HG03159 (cell line): ENCODE measurements around the gene CCDC7.
"Not testable (repeated sequence)": the region's sequence is repeated elsewhere in the genome, so short reads cannot be mapped to it uniquely, and the experiment has no call there.

Experiments used
- ATAC-seq: cut with Tn5 transposase; IDR thresholded peaks from one replicate; pipeline ENCODE4 v1.9.1; 2021; ENCODE audit warnings: mild to moderate bottlenecking, moderate library complexity; ENCODE audit not compliant: unreplicated experiment

The CCDC7 gene

DNA sequence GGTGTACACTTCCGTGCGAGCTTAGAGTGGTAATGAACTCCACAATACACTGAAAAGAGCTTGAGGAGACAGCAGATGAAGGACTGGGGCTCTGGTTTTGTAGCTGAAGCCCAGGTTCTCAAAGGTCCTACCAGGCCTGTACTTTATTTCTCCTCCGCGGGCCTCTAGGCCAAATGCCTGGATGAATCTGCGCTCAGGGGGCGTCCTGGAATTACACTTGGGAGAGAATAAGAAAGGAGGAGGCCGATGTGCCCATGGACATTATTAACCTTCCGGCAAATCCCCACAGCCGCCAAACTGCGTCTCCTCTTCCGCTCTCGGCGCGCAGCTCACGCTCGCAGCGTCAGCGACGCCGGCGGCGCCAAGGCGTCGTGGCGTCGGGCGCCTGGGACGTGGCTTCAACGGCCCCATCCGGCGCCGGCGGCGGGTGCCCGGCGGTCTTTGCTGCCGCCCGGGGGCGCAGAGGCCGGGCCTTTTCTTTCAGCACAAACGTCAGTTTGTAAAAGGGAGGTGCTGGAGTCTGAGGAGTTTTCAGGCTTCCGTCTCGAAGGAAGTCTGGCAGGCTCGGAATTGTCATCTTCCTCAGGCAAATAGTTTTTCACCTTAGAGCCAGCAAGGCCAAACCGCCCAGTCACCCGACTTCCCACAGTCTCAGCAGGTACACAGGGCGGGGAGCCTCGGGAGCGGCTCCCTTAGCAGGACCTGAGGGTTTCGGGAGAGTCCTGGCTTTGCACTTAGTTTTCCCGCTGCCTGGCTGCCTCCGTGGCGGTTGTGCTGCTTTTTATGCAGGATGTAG, at the start of gene CCDC7:
Gene CCDC7 (plus strand): TSS at position 401 of the 796 bp plus-strand sequence. CDS start 5,503 bp downstream, outside the sequence.
- peak; percentile 97 for ATAC-seq

DNA sequence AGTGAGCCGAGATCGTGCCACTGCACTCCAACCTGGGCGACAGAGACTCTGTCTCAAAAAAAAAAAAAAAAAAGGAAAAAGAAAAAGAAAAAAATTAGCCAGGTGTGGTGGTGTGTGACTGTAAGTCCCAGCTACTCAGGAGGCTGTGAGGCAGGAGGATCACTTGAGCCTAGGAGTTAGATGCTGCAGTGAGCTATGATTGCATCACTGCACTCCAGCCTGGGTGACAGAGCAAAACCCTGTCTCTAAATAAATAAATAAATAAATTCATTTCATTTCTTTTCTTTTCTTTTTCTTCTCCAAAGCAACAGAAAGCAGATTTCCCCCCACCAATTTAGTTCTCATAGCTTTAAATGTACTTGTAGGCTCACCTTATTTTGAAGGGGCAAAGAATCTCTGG, 48.8 kb upstream of the CCDC7 start:
- ATAC-seq, result not testable (repeated sequence)

DNA sequence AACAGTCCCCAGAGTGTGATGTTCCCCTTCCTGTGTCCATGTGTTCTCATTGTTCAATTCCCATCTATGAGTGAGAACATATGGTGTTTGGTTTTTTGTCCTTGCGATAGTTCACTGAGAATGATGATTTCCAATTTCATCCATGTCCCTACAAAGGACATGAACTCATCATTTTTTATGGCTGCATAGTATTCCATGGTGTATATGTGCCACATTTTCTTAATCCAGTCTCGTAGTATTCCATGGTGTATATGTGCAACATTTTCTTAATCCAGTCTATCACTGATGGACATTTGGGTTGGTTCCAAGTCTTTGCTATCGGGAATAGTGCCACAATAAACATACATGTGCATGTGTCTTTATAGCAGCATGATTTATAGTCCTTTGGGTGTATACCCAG, 46.2 kb upstream of the CCDC7 start:
- not testable (repeated sequence) for ATAC-seq

DNA sequence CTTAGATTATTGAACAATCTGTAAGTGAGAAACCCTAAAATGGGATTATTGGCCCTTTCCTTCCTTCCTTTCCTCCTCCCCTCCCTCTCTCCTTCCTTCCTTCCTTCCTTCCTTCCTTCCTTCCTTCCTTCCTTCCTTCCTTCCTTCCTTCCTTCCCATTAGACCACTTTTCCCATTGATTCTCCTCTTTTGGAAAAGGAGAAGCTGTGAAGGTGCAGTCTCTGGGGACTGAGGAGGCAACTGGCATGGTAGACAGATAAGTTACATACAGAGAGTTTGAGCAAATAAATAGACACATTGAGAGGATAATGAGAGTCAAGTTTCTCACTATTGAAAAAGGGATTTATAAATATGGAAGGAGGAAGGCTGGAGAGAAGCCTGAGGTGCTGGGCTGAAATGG, 45.0 kb upstream of the CCDC7 start:
- ATAC-seq, result no peak

DNA sequence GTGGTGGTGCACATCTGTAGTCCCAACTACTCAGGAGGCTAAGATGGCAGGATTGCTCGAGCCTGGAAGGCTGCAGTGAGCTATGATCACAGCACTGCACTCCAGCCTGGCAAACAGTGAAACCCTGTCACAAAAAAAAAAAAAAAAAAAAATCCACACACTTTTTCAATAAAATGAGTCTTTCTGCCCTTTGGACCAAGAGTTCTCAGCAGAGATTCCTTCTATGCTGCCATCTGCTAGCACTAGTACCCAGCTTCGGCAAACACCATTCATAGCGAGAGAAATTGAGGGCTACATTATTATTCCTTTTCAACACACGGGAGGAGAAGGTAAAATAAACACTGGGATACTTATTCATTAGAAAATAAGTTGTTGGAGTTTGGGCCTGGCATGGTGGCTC, 43.4 kb upstream of the CCDC7 start:
- no peak for ATAC-seq

DNA sequence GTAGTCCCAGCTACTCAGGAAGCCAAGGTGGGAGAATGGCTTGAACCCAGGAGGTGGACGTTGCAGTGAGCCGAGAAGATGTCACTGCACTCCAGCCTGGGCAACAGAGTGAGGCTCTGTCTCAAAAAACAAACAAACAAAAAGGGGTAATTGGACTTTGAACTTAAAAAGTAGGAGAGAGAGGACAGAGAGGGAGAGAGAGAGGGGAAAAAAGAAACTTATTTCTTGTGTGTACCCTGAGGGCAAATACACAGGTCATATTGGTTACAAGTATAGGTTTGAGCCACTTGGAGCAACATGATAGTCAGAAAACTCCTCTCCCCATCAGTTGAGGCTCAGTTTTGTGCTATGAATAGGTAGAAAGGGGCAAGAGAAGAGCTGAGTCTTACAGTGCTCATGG, 42.8 kb upstream of the CCDC7 start:
- ATAC-seq, result no peak

DNA sequence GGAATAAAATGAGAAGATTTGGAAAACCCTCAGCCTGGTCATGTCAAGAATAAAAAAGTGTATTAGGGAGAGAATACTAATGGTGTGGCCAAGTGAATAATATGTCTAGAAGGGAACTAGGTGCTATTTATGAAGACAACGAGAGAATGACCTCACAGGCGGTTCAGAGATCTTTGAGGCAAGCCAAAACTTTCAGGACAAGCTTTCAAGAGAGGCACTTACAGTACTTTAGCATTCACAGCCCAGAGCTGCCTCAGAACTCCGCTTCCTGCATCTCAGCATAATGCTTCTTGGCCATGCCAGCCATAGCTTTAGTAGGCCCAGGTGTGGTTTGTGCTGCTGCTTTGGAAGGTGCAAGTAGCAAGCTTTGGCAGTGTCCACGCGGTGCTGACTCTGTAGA, 37.2 kb upstream of the CCDC7 start:
- ATAC-seq, result no peak

DNA sequence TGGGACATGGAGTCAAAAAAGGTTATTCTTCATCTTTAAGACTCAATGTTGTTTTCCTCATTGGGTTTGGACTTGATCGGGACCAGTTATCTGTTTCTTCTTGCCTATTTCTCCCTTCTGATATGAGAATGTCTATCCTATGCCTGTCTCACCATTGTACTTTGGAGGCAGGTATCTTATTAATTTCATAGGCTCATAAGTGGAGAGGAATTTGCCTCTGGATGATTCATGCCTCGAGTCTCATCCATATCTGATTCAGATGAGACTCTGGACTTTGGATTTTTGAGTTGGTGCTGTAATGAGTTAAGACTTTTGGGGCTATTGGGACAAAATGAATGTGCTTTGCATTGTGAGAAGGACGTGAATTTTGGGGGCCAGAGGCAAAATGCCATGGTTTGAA, 36.2 kb upstream of the CCDC7 start:
- no peak for ATAC-seq

DNA sequence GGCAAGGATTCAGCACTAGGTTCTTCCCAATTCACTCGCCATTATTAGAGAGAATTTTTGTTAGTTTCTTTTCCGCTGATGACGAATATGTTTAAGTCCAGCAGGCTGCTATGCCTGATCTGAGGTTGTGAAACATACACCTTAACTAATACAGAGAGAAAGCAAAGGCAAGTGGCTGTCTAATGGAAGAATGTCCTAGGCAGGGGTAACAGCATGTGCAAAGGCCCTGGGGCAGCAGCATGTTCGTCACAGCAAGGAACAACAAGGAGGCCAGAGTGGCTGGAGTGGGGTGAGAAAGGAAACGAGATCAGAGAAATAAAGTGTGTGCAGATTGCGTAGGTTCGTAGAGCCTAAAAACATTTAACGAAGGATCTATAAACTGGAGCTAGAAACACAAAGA, 35.4 kb upstream of the CCDC7 start:
- ATAC-seq, result no peak

DNA sequence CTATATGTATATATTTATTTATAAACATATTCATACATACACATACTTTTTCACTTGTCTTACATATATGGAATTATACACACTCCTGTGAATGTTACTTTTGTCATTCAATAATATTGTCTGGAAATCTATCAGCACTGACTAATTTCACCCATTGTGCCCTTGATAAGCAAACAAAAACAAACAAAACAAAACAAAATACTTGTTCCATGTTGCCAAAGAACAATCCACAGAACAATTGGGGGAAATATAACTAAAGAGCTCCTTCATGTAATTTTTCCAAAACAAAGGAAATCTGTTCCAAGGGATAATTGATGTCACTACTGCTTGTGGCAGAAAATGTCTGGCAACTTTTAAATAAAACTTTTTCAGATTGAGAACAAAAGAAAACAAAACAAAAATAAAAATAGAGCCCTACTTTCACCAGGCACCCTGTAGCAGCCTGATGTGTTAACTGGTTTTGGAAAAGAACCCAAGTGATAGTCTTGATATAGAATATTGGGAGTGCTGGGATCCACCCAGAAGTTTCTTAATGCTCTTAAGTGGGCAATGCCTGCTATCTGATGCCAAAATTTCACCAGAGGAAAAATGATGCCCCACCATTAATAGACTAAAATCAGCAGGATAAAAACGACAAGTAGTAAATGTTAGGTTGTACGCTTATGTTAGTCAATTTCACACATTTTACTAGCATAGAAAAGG, 34.0 kb upstream of the CCDC7 start:
- no peak for ATAC-seq

DNA sequence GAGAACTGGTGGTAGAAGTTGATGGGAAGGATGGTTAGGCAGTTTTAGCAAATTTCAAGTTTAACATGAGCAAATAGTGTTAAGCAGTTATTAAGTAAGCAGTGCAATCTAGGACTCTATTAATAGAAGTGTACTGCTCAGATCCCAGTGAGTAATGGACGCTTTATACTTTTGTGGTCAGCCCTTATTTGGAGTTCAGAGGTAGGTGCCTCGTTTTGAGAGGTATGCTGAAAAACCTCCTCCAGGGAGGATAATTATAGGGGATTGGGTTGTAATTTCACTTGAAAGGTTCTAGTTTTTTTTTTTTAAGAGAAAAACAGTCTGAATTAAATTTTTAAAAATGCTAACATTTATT, 33.5 kb upstream of the CCDC7 start:
- ATAC-seq, result no peak

DNA sequence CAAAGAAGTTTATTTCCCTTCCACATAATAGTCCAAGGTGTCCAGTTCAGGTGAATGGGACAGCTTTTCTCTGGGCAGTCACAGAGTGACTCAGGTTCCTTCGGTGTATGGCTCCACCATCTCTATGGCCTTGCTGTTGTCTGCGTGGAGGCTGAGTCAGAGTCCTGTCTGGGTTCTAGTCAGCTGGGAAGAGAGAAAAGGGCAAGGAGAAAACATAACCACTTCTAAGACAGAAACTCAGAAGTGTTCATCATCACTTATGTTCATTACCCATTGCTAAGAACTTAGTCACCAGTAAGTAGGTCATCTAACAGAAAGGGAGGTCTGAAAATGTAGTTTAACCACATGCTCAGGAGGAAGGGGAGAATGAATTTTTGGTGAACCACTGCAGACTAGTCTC, 32.4 kb upstream of the CCDC7 start:
- no peak for ATAC-seq

DNA sequence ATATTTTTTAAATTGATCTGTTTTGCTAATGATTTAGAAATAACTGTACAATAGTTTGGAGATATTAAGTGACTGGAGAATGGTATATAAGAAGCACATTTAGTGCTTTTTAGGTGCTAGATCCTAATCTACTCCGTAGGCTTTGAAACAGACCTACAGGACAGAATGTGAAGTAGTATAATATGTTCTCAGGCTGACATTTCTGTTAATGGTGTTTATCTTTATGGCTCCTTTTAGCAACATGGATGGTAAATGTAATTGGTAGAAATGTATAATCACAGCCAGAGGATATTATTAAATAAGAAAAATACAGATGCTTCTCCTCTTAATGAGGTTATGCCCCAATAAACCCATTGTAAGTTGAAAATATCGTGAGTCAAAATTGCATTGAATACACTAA, 30.6 kb upstream of the CCDC7 start:
- ATAC-seq, result no peak

DNA sequence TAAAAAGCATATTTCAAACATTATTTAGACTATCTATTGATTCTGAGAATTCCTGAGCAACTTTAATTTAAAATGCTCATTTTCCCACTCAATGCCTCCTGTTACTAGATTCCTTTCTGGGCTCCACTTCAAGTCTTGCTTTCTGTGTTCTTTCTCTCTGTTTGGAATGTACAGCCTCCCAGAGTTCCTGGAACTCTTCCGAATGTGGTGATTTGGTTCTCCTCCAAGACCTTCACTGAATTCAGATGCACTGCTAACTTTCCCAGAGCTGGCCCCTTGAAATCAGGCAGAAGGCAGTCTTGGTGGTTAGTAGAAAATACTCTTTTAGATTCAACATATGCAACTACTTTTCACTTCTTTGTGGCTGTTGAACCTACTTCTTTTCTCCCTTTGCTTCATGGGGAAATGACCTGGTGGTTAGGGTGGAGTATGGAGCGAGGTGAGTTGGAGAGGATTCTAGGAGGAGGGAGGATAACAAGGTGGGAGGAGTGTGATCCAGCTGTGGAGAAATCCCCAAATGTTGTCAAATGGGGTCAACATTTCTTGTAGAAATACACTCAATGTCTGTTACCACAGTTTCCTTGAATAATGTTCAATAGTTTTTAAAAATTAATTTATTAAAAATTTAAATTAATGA, 27.9 kb upstream of the CCDC7 start:
- ATAC-seq, result no peak

DNA sequence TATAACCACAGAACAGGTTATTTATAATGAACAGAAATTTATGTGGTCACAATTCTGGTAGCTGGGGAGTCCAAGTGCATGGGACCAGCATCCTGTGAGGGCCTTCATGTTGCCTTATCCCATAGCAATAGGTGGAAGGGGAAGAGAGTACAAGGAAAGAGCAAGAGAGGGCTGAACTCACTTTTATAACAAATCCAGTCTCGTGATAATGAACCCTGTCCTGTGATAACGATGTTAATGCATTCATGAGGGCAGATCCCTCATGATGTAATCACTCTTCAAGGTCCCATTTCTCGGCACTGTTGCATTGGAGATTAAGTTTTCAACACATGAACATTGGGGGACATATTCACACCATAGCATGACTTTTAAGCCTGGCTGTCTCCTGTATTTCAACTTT, 27.4 kb upstream of the CCDC7 start:
- no peak for ATAC-seq

DNA sequence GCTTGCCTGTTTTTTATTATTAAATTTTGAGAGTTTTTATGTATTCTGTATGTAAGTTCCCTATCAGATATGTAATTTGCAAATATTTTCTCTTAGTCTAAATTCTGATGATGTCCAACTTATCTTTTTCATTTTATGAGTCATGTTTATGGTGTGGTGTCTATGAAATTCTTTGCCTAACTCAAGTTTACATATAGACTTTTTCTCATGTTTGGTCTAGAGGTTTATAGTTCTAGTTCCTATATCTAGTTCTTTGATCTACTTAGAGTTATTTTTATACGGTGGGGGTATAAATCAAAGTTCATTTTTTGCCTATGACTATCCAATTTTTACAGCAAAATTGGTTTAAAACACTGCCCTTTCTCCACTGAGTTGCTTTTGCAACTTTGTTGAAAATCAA, 26.3 kb upstream of the CCDC7 start:
- no peak for ATAC-seq

DNA sequence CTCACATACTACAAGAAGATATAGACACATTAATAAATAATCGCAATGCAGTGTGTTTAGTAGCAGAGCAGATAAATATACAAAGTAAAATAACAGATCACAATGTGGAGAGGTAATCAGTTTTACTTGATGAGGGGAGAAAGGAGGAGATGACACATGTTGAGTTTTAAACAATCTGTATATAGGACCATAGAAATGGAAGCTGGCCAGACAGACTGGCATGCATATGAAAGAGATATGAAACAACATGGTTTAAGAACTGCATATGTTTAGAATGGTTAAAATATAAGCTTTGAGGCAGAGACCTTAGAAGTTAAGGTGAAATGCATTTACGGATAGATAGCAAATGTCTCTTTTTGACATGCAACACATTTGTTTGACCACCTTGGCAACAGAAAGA, 19.8 kb upstream of the CCDC7 start:
- ATAC-seq, result no peak

DNA sequence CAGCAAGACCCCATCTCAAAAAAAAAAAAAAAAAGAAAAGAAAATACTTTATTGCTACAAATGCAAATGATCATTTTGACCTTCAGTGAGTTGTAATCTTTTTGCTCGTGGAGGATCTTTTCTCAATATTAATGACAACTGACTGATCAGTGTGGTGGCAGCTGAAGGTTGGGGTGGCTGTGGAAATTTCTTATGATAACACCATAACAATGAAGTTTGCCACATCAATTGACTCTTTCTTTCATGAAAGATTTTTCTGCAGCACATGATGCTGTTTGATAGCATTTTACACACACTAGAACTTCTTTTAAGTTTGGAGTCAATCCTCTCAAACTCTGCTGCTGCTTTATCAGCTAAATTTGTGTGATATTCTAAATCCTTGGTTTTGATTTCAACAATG, 12.4 kb upstream of the CCDC7 start:
- ATAC-seq, result no peak

DNA sequence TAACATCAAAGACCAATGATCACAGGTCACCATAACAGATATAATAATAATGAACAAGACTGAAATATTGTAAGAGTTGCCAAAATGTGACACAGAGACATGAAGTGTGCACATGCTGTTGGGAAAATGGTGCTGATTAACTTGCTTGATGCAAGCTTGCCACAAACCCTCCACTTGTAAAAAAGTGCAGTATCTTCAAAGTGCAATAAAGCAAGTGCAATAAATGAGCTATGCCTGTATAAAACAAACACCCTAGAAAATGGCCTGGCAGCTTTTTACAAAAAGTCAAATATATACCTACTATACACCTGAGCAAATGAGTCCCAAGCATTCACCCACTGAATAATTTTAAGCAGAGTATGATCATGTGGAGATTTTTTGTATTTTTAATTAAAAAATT, 9.7 kb upstream of the CCDC7 start:
- no peak for ATAC-seq

DNA sequence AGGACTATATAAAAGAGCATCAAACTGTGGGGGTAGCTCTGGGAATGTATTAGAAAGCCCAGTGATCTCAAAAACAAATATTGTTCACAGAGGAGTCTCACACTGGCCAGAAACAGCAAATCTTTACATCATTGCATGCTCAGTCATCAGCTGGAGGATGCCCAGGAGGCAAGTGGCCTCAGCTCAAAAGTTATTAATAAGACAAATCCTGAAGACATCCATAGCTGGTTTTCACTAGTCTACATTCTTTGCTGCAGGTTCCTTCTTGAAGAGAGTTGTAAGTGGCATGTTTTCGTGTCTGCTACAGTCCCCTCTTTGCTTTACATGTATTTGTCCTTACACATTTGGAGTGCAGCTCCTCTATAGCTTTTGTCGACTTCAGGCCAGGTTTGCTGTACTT, 8.6 kb upstream of the CCDC7 start:
- ATAC-seq, result no peak

DNA sequence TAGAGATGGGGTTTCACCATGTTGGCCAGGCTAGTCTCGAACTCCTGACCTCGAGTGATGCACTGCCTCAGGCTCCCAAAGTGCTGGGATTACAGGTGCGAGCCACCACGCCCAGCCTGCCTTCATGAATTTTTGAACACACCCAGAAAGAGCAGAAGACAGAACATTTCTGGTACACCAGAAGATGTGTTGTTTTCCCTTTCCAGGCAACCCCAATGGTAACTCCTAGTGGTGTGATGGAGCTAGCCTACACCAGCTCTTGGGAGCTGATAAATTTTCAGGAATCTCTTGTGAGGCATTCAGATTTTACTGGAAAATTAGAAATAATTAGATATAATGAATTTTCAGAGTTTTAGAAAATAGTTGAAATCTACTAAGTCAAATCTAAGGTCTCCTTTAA, 904 bp upstream of the CCDC7 start:
- ATAC-seq, result no peak
